NCI-H510A (cell line): ENCODE measurements around the gene ADAP1.

ENCODE experiments used
- DNase-seq: peaks from one replicate; lab custom pipeline; 2025; lab: John Stamatoyannopoulos, UW

Gene ADAP1

GRCh38 chr7:922334-923107 lies 32.0 kb downstream of the ADAP1 start:
- DNase-seq = no peak

- no peak for DNase-seq
Observed at GRCh38 chr7:921581-922333, 32.7 kb downstream of the ADAP1 start.

GRCh38 chr7:921071-921461 lies 33.4 kb downstream of the ADAP1 start:
- no peak for DNase-seq

GRCh38 chr7:920351-921070 lies 34.0 kb downstream of the ADAP1 start:
- no peak for DNase-seq

GRCh38 chr7:919924-920341 lies 34.5 kb downstream of the ADAP1 start:
- DNase-seq = no peak

- no peak for DNase-seq
Observed at GRCh38 chr7:919114-919442, 35.4 kb downstream of the ADAP1 start.

- DNase-seq = no peak
Observed at GRCh38 chr7:918441-919113, 35.9 kb downstream of the ADAP1 start.

GRCh38 chr7:918118-918425 lies 36.4 kb downstream of the ADAP1 start:
- DNase-seq = no peak

- no peak for DNase-seq
Observed at GRCh38 chr7:917255-918117, 37.0 kb downstream of the ADAP1 start.

GRCh38 chr7:916291-916941 lies 38.1 kb downstream of the ADAP1 start:
- DNase-seq = no peak

GRCh38 chr7:915291-916218 lies 38.9 kb downstream of the ADAP1 start:
- DNase-seq = no peak

GRCh38 chr7:914521-915194 lies 39.8 kb downstream of the ADAP1 start:
- DNase-seq = no peak

- no peak for DNase-seq
Observed at GRCh38 chr7:913736-914520, 40.6 kb downstream of the ADAP1 start.

- no peak for DNase-seq
Observed at GRCh38 chr7:911791-912480, 42.5 kb downstream of the ADAP1 start.

GRCh38 chr7:910931-911431 lies 43.5 kb downstream of the ADAP1 start:
- DNase-seq = no peak

GRCh38 chr7:910441-910861 lies 44.0 kb downstream of the ADAP1 start:
- no peak for DNase-seq
